Fibroblast of peridontal ligament (primary cell): Measurements from ENCODE around the gene ZNF662.

Experiments used
- DNase-seq: peaks from one replicate; pipeline ENCODE4 v3.0.0-alpha.2; 2010; ENCODE audit errors: extremely low read depth

Gene ZNF662

GRCh38 chr3:42936157-42936981 lies 30.4 kb downstream of the ZNF662 start:
- peak; percentile 42 for DNase-seq

GRCh38 chr3:42937334-42937733 lies 31.4 kb downstream of the ZNF662 start:
- DNase-seq, result no peak

DNA sequence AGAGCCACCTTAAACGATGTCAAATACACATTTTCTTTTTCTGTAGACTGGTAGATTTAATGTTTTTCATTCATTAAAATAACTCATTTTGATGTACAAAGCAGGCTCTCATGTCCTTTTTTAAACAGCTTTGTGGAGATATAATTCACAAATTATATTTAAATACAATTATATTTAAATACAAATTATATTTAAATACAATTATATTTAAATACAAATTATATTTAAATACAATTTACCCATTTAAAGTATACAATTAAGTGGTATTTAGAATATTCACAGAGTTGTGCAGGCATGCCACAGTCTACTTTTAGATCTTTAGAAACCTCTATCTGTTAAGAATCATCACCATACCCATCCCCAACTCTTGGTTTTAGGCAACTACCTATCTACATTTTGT lies 36.8 kb downstream of the ZNF662 start:
- DNase-seq, result no peak

- DNase-seq, result no peak
Observed at GRCh38 chr3:42946050-42946449, 40.1 kb downstream of the ZNF662 start.

DNA sequence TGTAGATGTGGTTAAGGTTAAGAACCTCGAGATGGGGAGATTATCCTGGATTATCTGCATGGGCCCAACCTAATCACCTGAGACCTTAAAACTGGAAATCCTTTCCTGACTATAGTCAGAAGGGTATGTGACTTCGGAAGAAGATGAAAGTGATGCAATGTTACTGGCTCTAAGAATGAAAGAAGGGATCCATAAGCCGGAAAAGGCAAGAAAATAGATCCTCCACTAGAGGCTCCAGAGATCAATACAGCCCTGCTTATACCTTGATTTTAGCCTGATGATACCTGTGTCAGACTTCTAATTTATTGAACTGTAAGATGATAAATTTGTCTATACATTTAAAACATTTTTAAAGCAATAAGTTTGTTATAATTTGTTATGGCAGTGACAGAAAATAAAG lies 51.6 kb downstream of the ZNF662 start:
- DNase-seq, result no peak

GRCh38 chr3:42960282-42960681 lies 54.3 kb downstream of the ZNF662 start:
- DNase-seq, result no peak

GRCh38 chr3:42960786-42961185 lies 54.8 kb downstream of the ZNF662 start:
- no peak for DNase-seq

DNA sequence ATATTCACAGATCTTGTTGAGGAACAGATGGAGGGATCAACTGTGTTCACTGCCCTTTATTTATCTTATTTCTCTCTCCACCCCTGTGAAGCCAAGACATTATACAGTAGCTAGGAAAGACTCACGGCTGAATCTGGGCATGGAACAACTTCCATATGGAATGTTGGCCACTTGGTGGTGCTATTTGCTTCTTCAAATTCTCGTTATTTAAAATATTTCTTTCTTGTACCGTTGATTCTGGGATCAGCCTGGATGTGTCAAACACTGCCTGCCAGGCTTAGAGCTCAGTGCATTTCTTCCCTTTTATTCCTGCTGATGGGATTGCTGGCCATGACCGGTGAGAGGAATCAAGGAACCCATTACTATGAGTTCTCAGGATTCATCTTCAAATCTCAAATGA lies 55.7 kb downstream of the ZNF662 start:
- peak; percentile 69 for DNase-seq

GRCh38 chr3:42963269-42963668 lies 57.3 kb downstream of the ZNF662 start:
- no peak for DNase-seq

DNA sequence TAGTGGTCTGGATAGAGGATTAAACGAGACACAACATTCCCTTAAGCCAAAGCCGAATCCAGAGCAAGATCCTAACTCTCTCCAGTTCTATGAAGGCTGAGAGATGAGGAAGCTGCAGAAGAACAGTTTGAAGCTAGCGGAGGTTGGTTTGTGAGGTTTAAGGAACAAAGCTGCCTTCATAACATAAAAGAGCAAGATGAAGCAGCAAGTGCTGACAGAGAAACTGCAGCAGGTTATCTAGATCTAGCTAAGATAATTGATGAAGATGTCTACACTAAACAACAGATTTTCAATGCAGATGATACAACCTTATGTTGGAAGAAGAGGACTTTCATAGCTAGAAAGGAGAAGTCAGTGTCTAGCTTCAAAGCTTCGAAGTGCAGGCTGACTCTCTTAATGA lies 58.3 kb downstream of the ZNF662 start:
- no peak for DNase-seq
